Activated CD4-positive, alpha-beta T cell treated with anti-CD3 and anti-CD28 coated beads, Interleukin-2, amount 50 U/mL, for 1 hour (primary cell): Measurements from ENCODE around the gene ALK.
"Not testable (repeated sequence)": the region's sequence is repeated elsewhere in the genome, so short reads cannot be mapped to it uniquely, and the experiment has no call there.

Source experiments
- DNase-seq: peaks from one replicate; pipeline ENCODE4 v3.0.0-alpha.2; 2020

Gene ALK

GRCh38 chr2:29261003-29261402, 660.4 kb downstream of the ALK start:
- no peak for DNase-seq

GRCh38 chr2:29260142-29260772, 661.1 kb downstream of the ALK start:
- DNase-seq, result no peak

- no peak for DNase-seq
These were observed 662.2 kb downstream of the ALK start for GRCh38 chr2:29259221-29259620.

- no peak for DNase-seq
These were observed 666.4 kb downstream of the ALK start for GRCh38 chr2:29255004-29255403.

GRCh38 chr2:29253495-29254275, 667.7 kb downstream of the ALK start:
- DNase-seq, result not testable (repeated sequence)

GRCh38 chr2:29253026-29253425, 668.4 kb downstream of the ALK start:
- no peak for DNase-seq

GRCh38 chr2:29251406-29251805, 670.0 kb downstream of the ALK start:
- no peak for DNase-seq

GRCh38 chr2:29250977-29251376, 670.4 kb downstream of the ALK start:
- DNase-seq, result no peak

- DNase-seq, result no peak
These were observed 671.6 kb downstream of the ALK start for GRCh38 chr2:29249666-29250253.

- DNase-seq, result no peak
These were observed 674.0 kb downstream of the ALK start for GRCh38 chr2:29247336-29247914.

- DNase-seq, result no peak
These were observed 674.7 kb downstream of the ALK start for GRCh38 chr2:29246383-29247300.

GRCh38 chr2:29245742-29246382, 675.5 kb downstream of the ALK start:
- no peak for DNase-seq

- not testable (repeated sequence) for DNase-seq
These were observed 676.2 kb downstream of the ALK start for GRCh38 chr2:29245035-29245741.

- DNase-seq, result no peak
These were observed 678.6 kb downstream of the ALK start for GRCh38 chr2:29242621-29243375.

- DNase-seq, result no peak
These were observed 679.3 kb downstream of the ALK start for GRCh38 chr2:29241955-29242565.

GRCh38 chr2:29241341-29241740, 680.0 kb downstream of the ALK start:
- no peak for DNase-seq

- DNase-seq, result no peak
These were observed 680.8 kb downstream of the ALK start for GRCh38 chr2:29240601-29241000.

- no peak for DNase-seq
These were observed 682.0 kb downstream of the ALK start for GRCh38 chr2:29239209-29239960.

- DNase-seq, result no peak
These were observed 682.9 kb downstream of the ALK start for GRCh38 chr2:29238497-29238896.

GRCh38 chr2:29236074-29236473, 685.3 kb downstream of the ALK start:
- DNase-seq, result no peak
